Ascending aorta (tissue), 2 donors: ENCODE results near the gene LCK. TPM values are rescaled to one million over a fixed set of nuclear protein-coding genes. Genes with fewer than 3 reads are reported as not detected.

Experiments used
- DNase-seq, 2 donors: peaks; one replicate each; pipeline ENCODE4 v3.0.0-alpha.2; 2019; ENCODE audit warnings: low spot score in 2 of 2
- H3K27ac ChIP-seq, 2 donors: fragments of 200-600 bp; sonication (generic); one replicate each; pipeline ENCODE4 v1.5.1; 2016 to 2017; ENCODE audit warnings: mild to moderate bottlenecking in 1 of 2
- H3K27me3 ChIP-seq: fragments of 200-600 bp; sonication (generic); one replicate; pipeline ENCODE4 v1.5.1; 2017
- H3K36me3 ChIP-seq, 2 donors: fragments of 200-600 bp; sonication (generic); one replicate each; pipeline ENCODE4 v1.5.1; 2016
- H3K4me1 ChIP-seq, 2 donors: fragments of 200-600 bp; sonication (generic); one replicate each; pipeline ENCODE4 v1.5.1; 2016 to 2017; ENCODE audit warnings: mild to moderate bottlenecking in 1 of 2
- H3K4me3 ChIP-seq, 2 donors: fragments of 200-600 bp; sonication (generic); one replicate each; pipeline ENCODE4 v1.5.1; 2016 to 2017; ENCODE audit warnings: mild to moderate bottlenecking in 1 of 2
- H3K9me3 ChIP-seq, 2 donors: fragments of 200-600 bp; sonication (generic); one replicate each; pipeline ENCODE4 v1.5.1; 2016
- intact Hi-C: fragments of 100-400 bp; cut with DNase I; formaldehyde crosslinking; loops from one replicate; pipeline ENCODE4 v1.15.1; 2023
- total RNA-seq: library from RNA; depleted of rRNA; stranded (reverse); fragments of >200 nt; gene quantifications from one replicate; pipeline ENCODE4 v1.1.0, GENCODE V29; 2016
- TF ChIP-seq, protein P1 (sequence below), 3 experiments: fragments of 200-600 bp in 2 of 3; fragments of 450-650 bp in 1 of 3; sonication (generic) in 2 of 3; IDR thresholded peaks; one replicate each; pipeline ENCODE4 v1.5.1; 2016 to 2019; ENCODE audit warnings: antibody characterized with exemption in 3 of 3, mild to moderate bottlenecking in 1 of 3, moderate library complexity in 1 of 3

LCK gene
- total RNA-seq, 1 donor from 2014 or later, result not detected

DNA sequence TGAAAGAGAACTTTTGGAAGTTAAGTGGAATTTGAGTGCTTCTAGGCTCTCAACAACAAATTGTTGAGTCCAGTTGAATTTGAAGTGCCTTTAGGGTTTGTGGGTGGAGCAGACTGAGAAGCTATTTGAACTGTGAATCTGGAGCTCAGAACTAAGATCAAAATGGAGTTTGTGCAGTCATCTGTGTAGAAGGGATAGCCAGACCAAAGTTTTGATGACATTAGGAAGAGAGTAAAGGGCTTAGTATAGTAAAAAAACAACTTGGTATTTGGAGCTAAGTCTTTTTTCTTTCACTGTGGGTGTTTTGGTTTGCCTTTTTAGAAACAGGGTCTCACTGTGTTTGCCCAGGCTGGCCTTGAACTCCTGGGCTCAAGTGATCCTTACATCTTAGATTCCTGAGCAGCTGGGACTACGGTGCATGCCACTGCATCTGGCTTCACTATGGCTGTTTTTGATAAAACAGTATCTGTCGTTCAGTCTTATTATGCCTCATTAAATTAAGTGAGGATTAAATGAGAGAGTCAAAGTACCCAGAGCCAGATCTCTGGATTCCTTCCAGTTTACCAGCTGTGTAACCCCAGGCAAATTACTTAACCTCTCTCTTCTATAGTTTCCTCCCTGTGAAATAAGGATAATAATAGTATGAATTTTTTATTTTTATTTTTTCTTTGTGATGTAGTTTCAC, 60.8 kb downstream of the LCK start:
- TF ChIP-seq, protein P1, sequence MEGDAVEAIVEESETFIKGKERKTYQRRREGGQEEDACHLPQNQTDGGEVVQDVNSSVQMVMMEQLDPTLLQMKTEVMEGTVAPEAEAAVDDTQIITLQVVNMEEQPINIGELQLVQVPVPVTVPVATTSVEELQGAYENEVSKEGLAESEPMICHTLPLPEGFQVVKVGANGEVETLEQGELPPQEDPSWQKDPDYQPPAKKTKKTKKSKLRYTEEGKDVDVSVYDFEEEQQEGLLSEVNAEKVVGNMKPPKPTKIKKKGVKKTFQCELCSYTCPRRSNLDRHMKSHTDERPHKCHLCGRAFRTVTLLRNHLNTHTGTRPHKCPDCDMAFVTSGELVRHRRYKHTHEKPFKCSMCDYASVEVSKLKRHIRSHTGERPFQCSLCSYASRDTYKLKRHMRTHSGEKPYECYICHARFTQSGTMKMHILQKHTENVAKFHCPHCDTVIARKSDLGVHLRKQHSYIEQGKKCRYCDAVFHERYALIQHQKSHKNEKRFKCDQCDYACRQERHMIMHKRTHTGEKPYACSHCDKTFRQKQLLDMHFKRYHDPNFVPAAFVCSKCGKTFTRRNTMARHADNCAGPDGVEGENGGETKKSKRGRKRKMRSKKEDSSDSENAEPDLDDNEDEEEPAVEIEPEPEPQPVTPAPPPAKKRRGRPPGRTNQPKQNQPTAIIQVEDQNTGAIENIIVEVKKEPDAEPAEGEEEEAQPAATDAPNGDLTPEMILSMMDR (IDR thresholded peaks at IDR 0.05), result no peak
- Histone ChIP-seq H3K9me3 (no peaks in the 10 kb centered on the region), H3K36me3 (peaks cover 0 to 6% of the 10 kb centered on the region in 2 donors), H3K4me1 (no peaks in the 10 kb centered on the region), H3K4me3 (no peak overlapping the region), H3K27ac (no peak overlapping the region), H3K27me3 (no peaks in the 10 kb centered on the region)
- DNase-seq, result no peak
- intact Hi-C loops, result no loop called here

DNA sequence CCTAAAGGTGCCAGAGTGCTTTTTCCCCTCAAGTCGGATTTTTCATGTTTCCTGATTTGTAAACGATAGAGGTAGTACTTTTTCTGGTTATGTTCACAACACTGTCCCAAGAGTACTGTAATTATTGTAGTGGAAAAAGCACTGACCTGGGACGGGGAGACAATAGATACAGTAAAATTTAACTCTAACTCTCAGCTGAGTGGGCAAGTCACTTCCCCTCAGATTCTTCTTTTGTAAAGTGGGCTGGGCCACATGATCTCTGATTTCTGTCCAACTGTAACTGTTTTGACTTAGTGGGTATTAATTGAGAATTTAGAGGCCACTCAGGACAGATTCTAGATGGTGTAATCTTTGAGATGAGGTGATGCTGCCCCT, 65.8 kb downstream of the LCK start:
- intact Hi-C loops, result no loop called here
- DNase-seq, result no peak
- Histone ChIP-seq H3K4me1 (no peaks in the 10 kb centered on the region), H3K4me3 (no peak overlapping the region), H3K9me3 (no peaks in the 10 kb centered on the region), H3K27me3 (no peaks in the 10 kb centered on the region), H3K36me3 (peaks cover 16 to 36% of the 10 kb centered on the region in 2 donors), H3K27ac (no peak overlapping the region)
- TF ChIP-seq, protein P1 (IDR thresholded peaks at IDR 0.05), result no peak

DNA sequence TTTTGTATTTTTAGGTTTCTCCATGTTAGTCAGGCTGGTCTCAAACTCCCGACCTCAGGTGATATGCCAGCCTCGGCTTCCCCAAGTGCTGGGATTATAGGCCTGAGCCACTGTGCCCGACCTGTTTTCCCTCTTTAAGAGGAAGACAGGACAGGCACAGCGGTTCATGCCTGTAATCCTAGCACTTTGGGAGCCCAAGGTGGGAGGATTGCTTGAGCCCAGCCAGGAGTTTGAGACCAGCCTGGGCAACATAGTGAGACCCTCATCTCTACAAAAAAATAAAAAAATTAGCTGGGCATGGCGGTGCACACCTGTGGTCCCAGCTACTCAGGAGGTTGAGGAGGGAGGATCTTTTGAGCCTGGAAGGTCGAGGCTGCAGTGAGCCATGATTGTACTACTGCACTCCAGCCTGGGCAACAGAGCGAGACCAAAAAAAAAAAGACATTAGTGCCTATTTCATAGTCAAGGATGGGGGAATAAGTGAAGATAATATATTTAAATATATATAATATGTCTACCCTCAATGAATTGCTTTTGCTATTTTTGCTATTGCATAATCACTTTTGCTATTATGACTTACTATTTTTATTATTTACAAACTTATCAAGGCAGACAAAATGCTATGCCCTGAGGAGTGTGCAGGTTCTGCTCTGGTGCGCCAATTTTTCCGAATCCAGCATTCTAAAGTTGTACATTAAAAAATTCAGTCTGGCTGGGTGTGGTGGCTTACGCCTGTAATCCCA, 67.2 kb downstream of the LCK start:
- Histone ChIP-seq H3K27me3 (no peaks in the 10 kb centered on the region), H3K9me3 (no peaks in the 10 kb centered on the region), H3K36me3 (peaks cover 16 to 36% of the 10 kb centered on the region in 2 donors), H3K27ac (no peak overlapping the region), H3K4me1 (no peaks in the 10 kb centered on the region), H3K4me3 (no peak overlapping the region)
- TF ChIP-seq, protein P1 (IDR thresholded peaks at IDR 0.05), result no peak
- no peak for DNase-seq
- intact Hi-C loops, result no loop called here

DNA sequence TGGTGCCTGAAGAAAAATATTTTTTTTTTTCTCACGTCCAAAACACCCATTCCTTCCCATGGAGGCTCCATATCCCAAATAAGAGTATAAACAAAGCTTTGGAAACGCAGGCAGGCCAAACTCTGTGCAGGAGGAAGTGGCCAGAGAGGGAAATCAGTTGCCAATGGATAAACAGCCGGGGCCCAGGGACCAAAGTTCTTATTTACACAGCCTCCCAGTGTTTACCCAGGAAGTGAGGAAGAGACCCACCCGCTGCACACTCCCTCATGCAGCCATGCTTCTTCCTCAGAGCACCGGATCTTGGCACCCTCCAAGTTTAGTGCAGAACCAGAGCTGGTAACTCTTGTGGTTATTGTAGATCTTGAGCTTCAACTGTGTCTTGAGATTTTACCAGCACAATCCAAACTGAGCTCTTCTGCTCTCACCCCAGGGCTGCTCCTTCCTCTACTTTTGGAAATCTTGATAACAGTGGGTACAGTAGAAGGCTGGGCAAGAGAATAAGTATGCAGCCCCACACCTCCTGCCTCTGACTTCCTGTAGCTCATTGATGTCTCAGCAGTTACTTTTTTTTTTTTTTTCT, 70.7 kb downstream of the LCK start:
- TF ChIP-seq, protein P1 (IDR thresholded peaks at IDR 0.05), result no peak
- H3K27me3 ChIP-seq, result no peaks in the 10 kb centered on the region
- H3K36me3 ChIP-seq, result peaks cover 24 to 53% of the 10 kb centered on the region in 2 donors
- no peaks in the 10 kb centered on the region for H3K9me3 ChIP-seq
- intact Hi-C loops, result no loop called here
- no peak overlapping the region for H3K4me3 ChIP-seq
- H3K4me1 ChIP-seq, result no peaks in the 10 kb centered on the region
- H3K27ac ChIP-seq, result no peak overlapping the region
- DNase-seq, result no peak

DNA sequence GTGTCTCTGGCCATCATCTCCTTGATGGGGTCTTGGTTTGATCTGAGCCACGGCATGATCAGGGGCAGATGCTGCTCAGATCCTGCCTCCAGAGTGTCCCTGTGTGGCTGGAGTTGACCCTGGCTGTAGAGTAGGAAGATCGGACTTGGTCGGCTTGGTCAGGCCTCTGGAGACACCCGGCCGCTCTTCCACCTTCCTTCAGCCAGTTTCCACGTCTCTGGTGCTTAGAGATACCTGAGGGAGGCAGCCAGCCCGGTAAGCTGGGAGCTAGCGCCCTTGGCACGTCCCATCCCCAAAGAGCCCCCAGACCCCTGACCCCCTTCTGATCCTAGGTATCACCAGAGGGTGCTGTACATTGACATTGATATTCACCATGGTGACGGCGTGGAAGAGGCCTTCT, 76.1 kb downstream of the LCK start:
- H3K9me3 ChIP-seq, result no peaks in the 10 kb centered on the region
- TF ChIP-seq, protein P1 (IDR thresholded peaks at IDR 0.05), result no peak
- H3K4me1 ChIP-seq, result no peaks in the 10 kb centered on the region
- intact Hi-C loops, result no loop called here
- DNase-seq, result no peak
- H3K4me3 ChIP-seq, result no peak overlapping the region
- H3K36me3 ChIP-seq, result peaks cover 45 to 73% of the 10 kb centered on the region in 2 donors
- no peak overlapping the region for H3K27ac ChIP-seq
- H3K27me3 ChIP-seq, result no peaks in the 10 kb centered on the region
